GM18870 (cell line): ENCODE measurements around the gene PDZK1IP1.
"Not testable (repeated sequence)": the region's sequence is repeated elsewhere in the genome, so short reads cannot be mapped to it uniquely, and the experiment has no call there.

ENCODE experiments used
- ATAC-seq: cut with Tn5 transposase; IDR thresholded peaks from one replicate; pipeline ENCODE4 v1.9.1; 2021; ENCODE audit warnings: moderate library complexity; ENCODE audit not compliant: unreplicated experiment

PDZK1IP1 gene

GRCh38 chr1:47223921-47224675 is 34.3 kb upstream of the PDZK1IP1 start:
- ATAC-seq = no peak

GRCh38 chr1:47223174-47223920 is 33.5 kb upstream of the PDZK1IP1 start:
- no peak for ATAC-seq

- no peak for ATAC-seq
These were observed 32.6 kb upstream of the PDZK1IP1 start for GRCh38 chr1:47222476-47222875.

GRCh38 chr1:47219590-47220220 is 29.9 kb upstream of the PDZK1IP1 start:
- ATAC-seq = no peak

- no peak for ATAC-seq
These were observed 29.2 kb upstream of the PDZK1IP1 start for GRCh38 chr1:47219001-47219400.

- no peak for ATAC-seq
These were observed 26.6 kb upstream of the PDZK1IP1 start for GRCh38 chr1:47216278-47217059.

- ATAC-seq = no peak
These were observed 25.9 kb upstream of the PDZK1IP1 start for GRCh38 chr1:47215713-47216112.

- ATAC-seq = no peak
These were observed 24.7 kb upstream of the PDZK1IP1 start for GRCh38 chr1:47214549-47214948.

GRCh38 chr1:47213230-47213963 is 23.6 kb upstream of the PDZK1IP1 start:
- ATAC-seq = no peak

- ATAC-seq = no peak
These were observed 22.9 kb upstream of the PDZK1IP1 start for GRCh38 chr1:47212636-47213229.

GRCh38 chr1:47211796-47212269 is 22.0 kb upstream of the PDZK1IP1 start:
- ATAC-seq = no peak

- ATAC-seq = no peak
These were observed 20.8 kb upstream of the PDZK1IP1 start for GRCh38 chr1:47210666-47211065.

GRCh38 chr1:47209725-47210325 is 20.0 kb upstream of the PDZK1IP1 start:
- no peak for ATAC-seq

- no peak for ATAC-seq
These were observed 19.3 kb upstream of the PDZK1IP1 start for GRCh38 chr1:47209091-47209490.

GRCh38 chr1:47208374-47208850 is 18.6 kb upstream of the PDZK1IP1 start:
- no peak for ATAC-seq

- no peak for ATAC-seq
These were observed 18.1 kb upstream of the PDZK1IP1 start for GRCh38 chr1:47207803-47208373.

GRCh38 chr1:47205918-47206317 is 16.1 kb upstream of the PDZK1IP1 start:
- no peak for ATAC-seq

- ATAC-seq = not testable (repeated sequence)
These were observed 13.7 kb upstream of the PDZK1IP1 start for GRCh38 chr1:47203504-47203903.

- no peak for ATAC-seq
These were observed 11.3 kb upstream of the PDZK1IP1 start for GRCh38 chr1:47201179-47201578.
